Skeletal muscle cell (primary cell): ENCODE measurements around the gene FHOD1.

Experiments used
- DNase-seq: peaks from one replicate; pipeline ENCODE4 v3.0.0-alpha.2; 2010; ENCODE audit warnings: low read depth
- H3K4me3 ChIP-seq: 2 replicates; pipeline ENCODE4 v1.5.1; 2011; ENCODE audit warnings: low read depth, mild to moderate bottlenecking, control low read depth, low read length, moderate library complexity

The FHOD1 gene

GRCh38 chr16:67252609-67253497 lies 5.6 kb upstream of the FHOD1 start:
- no peak overlapping the region for H3K4me3 ChIP-seq
- no peak for DNase-seq

DNA sequence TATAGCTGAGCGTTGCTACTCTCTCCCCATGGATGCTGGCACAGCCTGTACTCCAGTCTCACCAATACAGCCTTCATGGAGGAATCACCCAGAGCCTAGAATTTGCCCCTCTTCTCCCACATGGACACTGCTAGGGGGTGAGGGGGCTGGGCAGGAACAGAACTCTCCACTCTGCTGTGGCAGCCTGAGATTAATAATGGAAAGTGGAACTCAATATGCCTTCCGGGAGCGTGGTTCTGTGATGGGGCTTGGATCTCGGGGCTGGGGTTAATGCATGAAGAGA lies 2.7 kb upstream of the FHOD1 start:
- no peak for DNase-seq
- H3K4me3 ChIP-seq, result peak overlapping the region; percentile 91

DNA sequence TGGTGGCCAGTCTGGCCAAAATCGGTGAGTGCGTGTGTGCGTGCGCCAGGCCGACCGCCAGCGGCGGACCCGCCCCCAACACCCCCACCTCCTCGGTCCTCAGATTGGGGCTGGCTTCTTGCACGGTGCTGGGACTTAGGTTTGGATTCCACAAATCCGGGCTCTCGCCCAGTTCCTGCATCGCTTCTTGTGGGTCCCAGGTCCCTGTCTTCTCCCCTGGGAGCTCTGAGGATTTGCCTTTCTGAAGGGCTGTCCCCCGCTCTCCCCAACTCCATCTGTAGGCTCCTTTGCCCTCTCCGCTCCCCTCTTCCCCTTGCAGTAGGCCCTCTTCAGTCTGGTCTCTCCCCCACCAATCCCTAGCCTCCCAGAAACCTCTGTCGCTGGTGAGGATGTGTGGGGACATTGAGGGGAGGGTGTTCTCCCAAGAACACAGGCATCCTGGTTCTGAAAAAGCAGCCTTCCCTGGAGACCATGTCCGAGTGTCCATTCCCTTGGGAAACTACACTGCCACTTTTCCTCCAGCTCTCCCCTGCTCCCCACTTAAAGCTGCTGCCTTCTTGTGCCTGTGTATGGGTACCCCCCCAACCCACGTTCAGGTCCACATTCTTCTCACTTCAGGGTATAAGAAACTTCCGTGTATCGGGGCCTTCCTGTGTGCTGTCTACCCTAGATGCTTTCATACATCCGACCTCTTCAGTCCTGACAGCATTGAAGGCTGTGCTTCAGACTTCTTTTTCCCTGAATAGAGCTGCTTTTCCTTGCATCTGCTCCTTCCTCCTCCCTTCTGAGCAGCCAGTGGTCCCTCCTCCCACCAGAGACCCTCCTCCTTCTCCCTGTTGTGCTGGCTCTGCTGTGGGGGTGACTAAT lies 2.1 kb upstream of the FHOD1 start:
- peak overlapping the region; percentile 91 for H3K4me3 ChIP-seq
- no peak for DNase-seq

- peak within 1 kb of the TSS; percentile 91 for H3K4me3 ChIP-seq
- no peak for DNase-seq
Measured at GRCh38 chr16:67248401-67249177, 1.3 kb upstream of the FHOD1 start, which contains the start of gene SLC9A5. Gene SLC9A5, plus strand, starts transcription at chr16:67248979. Its CDS starts 36 bp downstream, at chr16:67249015.

- no peak for DNase-seq
- peak overlapping the region; percentile 91 for H3K4me3 ChIP-seq
Measured at GRCh38 chr16:67248073-67248400, 756 bp upstream of the FHOD1 start.

GRCh38 chr16:67246756-67247191 lies 507 bp downstream of the FHOD1 start:
- no peak for DNase-seq
- H3K4me3 ChIP-seq, result peak overlapping the region; percentile 91

GRCh38 chr16:67246081-67246755 lies 1.1 kb downstream of the FHOD1 start:
- peak overlapping the region; percentile 91 for H3K4me3 ChIP-seq

DNA sequence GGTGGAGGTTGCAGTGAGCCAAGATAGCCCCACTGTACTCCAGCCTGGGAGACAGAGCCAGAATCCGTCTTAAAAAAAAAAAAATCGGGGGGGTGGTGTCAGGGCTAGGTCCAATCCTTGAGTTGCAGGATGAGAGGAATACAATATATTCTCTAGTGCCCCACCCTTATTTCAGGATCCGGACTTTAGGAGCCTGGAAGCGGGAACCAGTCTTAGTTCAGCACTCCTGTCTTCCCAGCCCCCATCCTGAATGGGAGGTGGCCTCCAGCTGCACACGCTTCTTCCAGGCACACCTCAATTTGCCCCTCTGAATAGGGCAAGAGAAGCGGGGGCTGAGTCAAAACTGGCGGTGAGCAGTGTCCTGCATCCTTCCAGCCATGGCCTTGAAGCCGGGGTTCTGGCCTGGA lies 1.6 kb downstream of the FHOD1 start:
- no peak for DNase-seq
- H3K4me3 ChIP-seq, result peak overlapping the region; percentile 91

More at GRCh38 chr16:67246081-67246755, 1.1 kb downstream of the FHOD1 start:
- DNase-seq, result peak; percentile 77

DNA sequence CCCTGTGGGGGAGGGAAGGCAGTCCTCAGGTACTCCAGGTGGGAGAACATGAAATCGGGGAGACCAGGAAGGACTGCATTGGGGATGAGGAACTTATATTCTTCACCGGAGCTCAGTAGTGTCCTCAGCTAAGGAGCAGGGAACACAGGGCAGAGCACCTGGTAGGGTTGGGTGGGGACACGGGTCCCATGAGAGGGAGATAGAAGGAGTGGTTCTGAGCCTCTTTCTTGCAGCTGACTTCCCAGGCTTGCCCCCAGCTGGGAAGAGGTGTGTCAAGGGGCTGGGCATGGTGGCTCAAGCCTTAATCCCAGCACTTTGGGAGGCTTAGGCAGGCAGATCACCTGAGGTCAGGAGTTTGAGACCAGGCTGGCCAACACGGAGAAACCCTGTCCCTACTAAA lies 2.1 kb downstream of the FHOD1 start:
- peak overlapping the region; percentile 91 for H3K4me3 ChIP-seq
- no peak for DNase-seq

DNA sequence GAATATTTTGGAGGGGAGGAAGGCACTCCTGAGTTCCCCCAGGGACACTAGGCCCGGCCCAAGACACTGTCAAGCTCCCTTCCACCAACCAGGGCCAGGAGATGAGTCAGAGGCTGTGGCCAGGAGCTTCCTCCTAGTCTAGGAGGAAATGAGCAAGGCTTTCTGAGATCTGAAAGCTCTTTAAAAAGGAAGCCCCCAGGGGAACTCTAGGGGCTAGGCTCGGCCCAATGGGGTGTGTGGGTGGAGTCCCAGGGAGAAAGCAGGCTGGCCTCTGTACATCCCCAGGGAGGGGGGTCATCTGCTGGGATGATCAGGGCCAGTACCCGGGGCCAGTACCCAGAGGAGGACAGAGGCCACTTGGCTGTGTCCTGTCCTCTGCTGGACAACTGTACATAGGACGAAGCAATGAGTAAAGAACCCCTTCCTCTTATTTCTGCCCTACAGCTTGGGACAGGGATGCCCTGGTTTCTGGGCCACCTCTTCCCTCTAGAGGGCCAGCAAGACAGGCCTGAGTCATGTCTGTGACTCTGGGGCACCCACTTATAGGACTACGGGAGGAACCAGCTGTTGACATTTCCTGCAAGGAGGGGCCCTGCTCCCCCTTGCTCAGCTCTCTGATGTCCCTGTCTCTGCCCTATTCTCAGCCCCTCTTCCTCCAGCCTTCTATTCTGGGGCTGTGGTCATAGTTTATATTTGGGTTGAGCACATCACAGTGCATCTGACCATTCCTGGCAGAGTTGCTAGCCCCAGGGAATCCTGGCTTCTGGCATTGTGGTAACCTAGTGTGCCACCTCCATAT lies 2.7 kb downstream of the FHOD1 start:
- peak overlapping the region; percentile 91 for H3K4me3 ChIP-seq
- DNase-seq, result peak; percentile 67

DNA sequence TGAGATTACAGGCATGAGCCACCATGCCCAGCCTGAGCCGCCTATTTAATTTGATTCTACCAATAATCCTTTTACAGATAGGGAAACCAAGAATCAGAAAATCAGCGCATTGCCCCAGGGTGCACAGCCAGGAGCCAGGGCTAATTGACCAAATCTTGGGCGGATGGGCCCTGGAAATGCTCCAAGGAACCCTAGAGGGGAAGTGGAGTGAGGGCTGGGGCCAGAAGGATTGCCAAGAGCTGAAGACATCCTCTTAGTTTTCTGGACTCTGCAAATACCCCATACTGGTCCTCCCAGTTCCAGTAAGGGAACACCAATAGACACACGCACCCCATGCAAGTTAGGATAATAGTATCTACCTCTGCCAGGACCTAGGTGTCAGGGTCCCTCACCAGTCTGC lies 3.8 kb downstream of the FHOD1 start:
- H3K4me3 ChIP-seq, result no peak overlapping the region
- DNase-seq, result no peak

DNA sequence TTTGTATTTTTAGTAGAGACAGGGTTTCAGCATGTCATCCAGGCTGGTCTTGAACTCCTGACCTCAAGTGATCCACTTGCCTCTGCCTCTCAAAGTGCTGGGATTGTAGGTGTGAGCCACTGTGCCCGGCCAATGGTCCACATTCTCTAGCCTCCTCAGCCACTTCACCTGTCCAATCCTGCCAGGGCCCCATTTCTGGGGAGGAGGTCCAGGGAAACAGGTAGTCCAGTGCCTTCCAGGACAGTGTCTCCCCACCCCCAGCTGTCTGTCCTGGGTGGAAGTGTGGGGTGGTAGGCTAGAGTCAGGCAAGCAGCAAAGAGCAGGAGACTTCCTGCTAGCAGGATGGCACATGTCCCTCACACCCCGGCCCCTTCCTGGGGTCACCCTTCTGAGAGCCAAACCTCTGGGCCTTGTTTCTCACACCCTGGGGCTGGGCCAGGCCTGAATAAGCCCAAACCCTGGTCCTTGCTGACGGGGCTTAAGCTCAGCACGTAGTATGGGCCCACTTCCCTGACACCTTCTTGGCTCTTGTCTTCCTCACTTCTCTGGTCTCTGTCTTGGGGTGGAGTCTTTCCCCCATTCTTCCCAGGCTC lies 5.0 kb downstream of the FHOD1 start:
- H3K4me3 ChIP-seq, result no peak overlapping the region
- DNase-seq, result no peak

DNA sequence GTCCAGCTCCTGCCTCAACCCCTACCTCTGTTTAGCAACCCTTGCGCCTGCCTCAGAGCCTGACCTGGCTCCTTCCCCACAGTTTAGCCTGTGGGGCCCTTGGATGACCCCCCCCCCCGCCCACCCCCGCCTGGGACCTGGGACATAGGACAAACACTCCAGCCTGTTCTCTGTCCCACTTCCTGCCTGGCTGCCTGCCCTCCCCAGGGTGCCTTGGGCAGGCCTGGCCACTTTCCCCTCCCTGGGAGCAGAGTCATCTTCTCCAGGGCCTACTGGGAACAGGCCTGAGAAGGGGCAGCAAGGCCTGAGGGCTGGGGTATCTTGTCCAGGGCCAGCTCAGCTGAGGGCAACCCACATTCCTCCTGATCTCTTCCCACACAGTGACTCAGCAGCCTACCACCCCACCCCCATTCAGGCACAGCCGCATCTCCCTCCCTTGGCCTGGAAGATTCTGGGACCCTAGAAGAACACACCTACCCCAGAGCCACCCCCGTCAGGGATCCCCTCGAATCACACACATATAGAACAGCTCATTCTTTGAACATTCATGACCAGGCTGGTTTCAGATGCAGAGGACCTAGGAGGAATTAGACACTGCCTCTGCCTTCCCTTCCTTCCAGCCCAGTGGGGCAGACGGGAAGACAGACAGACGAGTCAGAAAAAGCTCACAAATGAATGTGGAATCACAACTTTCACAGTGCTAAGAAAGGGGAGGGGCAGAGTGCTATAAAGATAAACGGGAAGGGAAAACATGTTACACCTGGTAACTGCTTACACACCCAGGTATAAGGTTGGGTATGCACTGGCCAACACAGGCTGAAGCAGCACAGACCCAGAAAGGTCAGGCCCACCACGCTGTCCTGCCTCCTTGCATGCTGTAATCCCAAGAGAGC lies 6.0 kb downstream of the FHOD1 start:
- H3K4me3 ChIP-seq, result no peak overlapping the region
- peak; percentile 73 for DNase-seq

DNA sequence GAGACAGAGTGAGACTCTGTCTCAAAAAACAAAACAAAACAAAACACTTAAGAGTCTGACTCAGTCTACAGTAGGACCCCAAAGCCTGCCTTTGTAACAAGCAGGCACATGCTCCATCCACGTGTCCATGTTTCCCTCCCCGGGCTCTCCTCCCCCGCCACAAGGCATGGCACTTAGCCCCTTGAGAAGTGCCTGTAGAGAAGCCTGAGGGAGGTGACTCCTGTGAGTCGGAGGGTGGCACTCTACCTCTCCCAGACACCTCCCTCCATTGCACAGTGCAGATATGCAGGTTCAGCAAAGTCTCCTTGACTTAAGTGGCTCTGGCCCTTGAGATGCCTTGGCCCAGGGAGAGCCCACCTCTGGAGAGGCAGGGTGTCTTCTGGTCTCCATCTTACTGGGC lies 6.8 kb downstream of the FHOD1 start:
- no peak for DNase-seq
- no peak overlapping the region for H3K4me3 ChIP-seq

GRCh38 chr16:67238806-67239470 lies 8.3 kb downstream of the FHOD1 start:
- no peak for DNase-seq
- H3K4me3 ChIP-seq, result no peak overlapping the region

DNA sequence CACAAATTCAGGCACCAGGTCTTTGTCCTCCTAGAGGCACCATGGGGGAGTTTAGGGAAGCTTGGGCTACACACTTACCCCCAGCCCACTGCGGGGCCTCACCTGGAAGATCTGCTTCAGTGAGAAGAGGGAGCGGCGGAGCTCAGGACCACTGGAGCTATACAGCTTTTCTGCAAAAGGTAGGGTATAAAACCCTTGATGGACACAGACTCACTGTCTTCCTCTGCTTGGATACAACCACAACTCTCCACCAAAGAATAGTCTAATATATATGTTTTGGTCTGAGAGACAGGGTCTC lies 9.1 kb downstream of the FHOD1 start:
- DNase-seq, result no peak
- H3K4me3 ChIP-seq, result no peak overlapping the region
